ENCODE data around the gene BRWD1.

BRWD1 gene

DNA sequence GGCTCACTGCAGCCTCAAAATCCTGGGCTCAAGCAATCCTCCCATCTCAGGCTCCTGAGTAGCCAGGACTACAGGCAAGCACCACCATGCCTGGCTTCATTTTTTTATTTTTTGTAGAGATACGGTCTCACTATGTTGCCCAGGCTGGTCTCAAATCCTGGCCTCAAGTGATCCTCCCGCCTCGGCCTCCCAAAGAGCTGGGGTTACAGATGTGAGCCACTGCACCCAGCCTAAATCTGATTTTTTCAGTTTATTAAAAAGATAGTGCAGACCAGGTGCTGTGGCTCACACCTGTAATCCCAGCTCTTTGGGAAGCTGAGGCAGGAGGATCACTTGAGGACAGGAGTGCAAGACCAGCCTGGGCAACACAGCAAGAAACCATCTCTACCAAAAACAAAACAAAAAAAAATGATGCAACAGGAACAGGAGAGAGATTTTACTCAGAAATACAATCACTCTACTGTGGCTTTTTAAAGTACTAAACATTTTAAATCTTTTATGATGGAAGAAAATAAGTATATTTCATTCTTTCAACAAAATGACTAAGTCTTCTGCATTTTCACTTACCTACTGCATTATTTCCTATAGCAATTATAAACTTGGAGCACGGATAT lies 132.1 kb downstream of the BRWD1 start:
- Histone ChIP-seq H3K27ac (ENCODE audit: low read depth, low read length) (no peak overlapping the region), H3K4me1 (ENCODE audit: control insufficient read depth in 5 of 5, insufficient read depth in 5 of 5, low read length in 5 of 5) (peaks cover 3 to 23% (median 18%) of the 10 kb centered on the region in 5 donors), H3K27me3 (ENCODE audit: control insufficient read depth in 5 of 5, insufficient read depth in 4 of 5, low read length in 5 of 5) (no peaks in the 10 kb centered on the region), H3K9ac (ENCODE audit: low read length in 5 of 5) (peak overlapping the region in 1 of 5 donors; percentile 91), H3K36me3 (ENCODE audit: control insufficient read depth in 5 of 5, insufficient read depth in 5 of 5, low read length in 5 of 5) (peaks cover 0 to 23% (median 3%) of the 10 kb centered on the region in 5 donors), H3K4me3 (ENCODE audit: low read depth in 1 of 5, low read length in 5 of 5) (no peak overlapping the region), H3K9me3 (ENCODE audit: control insufficient read depth in 5 of 5, low read length in 5 of 5) (no peaks in the 10 kb centered on the region)

- no peaks in the 10 kb centered on the region for H3K9me3 ChIP-seq (ENCODE audit: control insufficient read depth in 5 of 5, low read length in 5 of 5)
- no peak overlapping the region for H3K9ac ChIP-seq (ENCODE audit: low read length in 5 of 5)
- H3K27ac ChIP-seq (ENCODE audit: low read depth, low read length), result no peak overlapping the region
- peaks cover 0 to 25% (median 3%) of the 10 kb centered on the region in 5 donors for H3K36me3 ChIP-seq (ENCODE audit: control insufficient read depth in 5 of 5, insufficient read depth in 5 of 5, low read length in 5 of 5)
- H3K4me3 ChIP-seq (ENCODE audit: low read depth in 1 of 5, low read length in 5 of 5), result no peak overlapping the region
- H3K27me3 ChIP-seq (ENCODE audit: control insufficient read depth in 5 of 5, insufficient read depth in 4 of 5, low read length in 5 of 5), result no peaks in the 10 kb centered on the region
- peaks cover 3 to 23% (median 18%) of the 10 kb centered on the region in 5 donors for H3K4me1 ChIP-seq (ENCODE audit: control insufficient read depth in 5 of 5, insufficient read depth in 5 of 5, low read length in 5 of 5)
Observed at GRCh38 chr21:39180429-39181019, 132.9 kb downstream of the BRWD1 start.

GRCh38 chr21:39178421-39178820 lies 135.0 kb downstream of the BRWD1 start:
- H3K36me3 ChIP-seq (ENCODE audit: control insufficient read depth in 5 of 5, insufficient read depth in 5 of 5, low read length in 5 of 5), result peaks cover 5 to 31% (median 13%) of the 10 kb centered on the region in 5 donors
- no peak overlapping the region for H3K27ac ChIP-seq (ENCODE audit: low read depth, low read length)
- no peaks in the 10 kb centered on the region for H3K9me3 ChIP-seq (ENCODE audit: control insufficient read depth in 5 of 5, low read length in 5 of 5)
- no peak overlapping the region for H3K9ac ChIP-seq (ENCODE audit: low read length in 5 of 5)
- peaks cover 3 to 16% (median 13%) of the 10 kb centered on the region in 5 donors for H3K4me1 ChIP-seq (ENCODE audit: control insufficient read depth in 5 of 5, insufficient read depth in 5 of 5, low read length in 5 of 5)
- no peak overlapping the region for H3K4me3 ChIP-seq (ENCODE audit: low read depth in 1 of 5, low read length in 5 of 5)
- no peaks in the 10 kb centered on the region for H3K27me3 ChIP-seq (ENCODE audit: control insufficient read depth in 5 of 5, insufficient read depth in 4 of 5, low read length in 5 of 5)

- Histone ChIP-seq H3K27ac (ENCODE audit: low read depth, low read length) (no peak overlapping the region), H3K4me1 (ENCODE audit: control insufficient read depth in 5 of 5, insufficient read depth in 5 of 5, low read length in 5 of 5) (no peaks in the 10 kb centered on the region), H3K36me3 (ENCODE audit: control insufficient read depth in 5 of 5, insufficient read depth in 5 of 5, low read length in 5 of 5) (peaks cover 8 to 35% (median 23%) of the 10 kb centered on the region in 5 donors), H3K9ac (ENCODE audit: low read length in 5 of 5) (no peak overlapping the region), H3K4me3 (ENCODE audit: low read depth in 1 of 5, low read length in 5 of 5) (no peak overlapping the region), H3K27me3 (ENCODE audit: control insufficient read depth in 5 of 5, insufficient read depth in 4 of 5, low read length in 5 of 5) (no peaks in the 10 kb centered on the region), H3K9me3 (ENCODE audit: control insufficient read depth in 5 of 5, low read length in 5 of 5) (no peaks in the 10 kb centered on the region)
Observed at GRCh38 chr21:39176271-39176709, 137.1 kb downstream of the BRWD1 start.

DNA sequence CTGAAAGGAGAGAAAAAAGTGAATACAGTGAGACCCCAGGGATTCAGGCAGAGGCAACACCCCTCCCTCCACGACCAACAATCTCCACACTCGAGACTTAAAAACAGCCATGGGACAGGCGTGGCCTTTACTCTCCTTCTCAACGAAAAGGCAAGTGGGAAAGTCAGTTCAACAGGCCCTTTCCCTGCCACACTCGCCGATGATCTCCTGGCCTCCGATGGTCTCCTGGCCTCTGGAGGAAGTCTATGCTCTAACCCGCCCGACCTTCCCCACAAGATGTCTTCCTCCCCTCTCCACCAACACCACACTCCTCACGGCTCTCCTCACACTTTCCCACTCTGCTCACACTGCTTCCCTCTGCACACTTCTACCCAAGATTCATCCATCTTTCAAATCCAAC lies 137.8 kb downstream of the BRWD1 start:
- H3K27me3 ChIP-seq (ENCODE audit: control insufficient read depth in 5 of 5, insufficient read depth in 4 of 5, low read length in 5 of 5), result no peaks in the 10 kb centered on the region
- no peak overlapping the region for H3K9ac ChIP-seq (ENCODE audit: low read length in 5 of 5)
- peaks cover 10 to 39% (median 26%) of the 10 kb centered on the region in 5 donors for H3K36me3 ChIP-seq (ENCODE audit: control insufficient read depth in 5 of 5, insufficient read depth in 5 of 5, low read length in 5 of 5)
- no peak overlapping the region for H3K27ac ChIP-seq (ENCODE audit: low read depth, low read length)
- H3K9me3 ChIP-seq (ENCODE audit: control insufficient read depth in 5 of 5, low read length in 5 of 5), result no peaks in the 10 kb centered on the region
- no peaks in the 10 kb centered on the region for H3K4me1 ChIP-seq (ENCODE audit: control insufficient read depth in 5 of 5, insufficient read depth in 5 of 5, low read length in 5 of 5)
- no peak overlapping the region for H3K4me3 ChIP-seq (ENCODE audit: low read depth in 1 of 5, low read length in 5 of 5)

GRCh38 chr21:39175154-39175553 lies 138.3 kb downstream of the BRWD1 start:
- Histone ChIP-seq H3K27ac (ENCODE audit: low read depth, low read length) (no peak overlapping the region), H3K36me3 (ENCODE audit: control insufficient read depth in 5 of 5, insufficient read depth in 5 of 5, low read length in 5 of 5) (peaks cover 10 to 39% (median 26%) of the 10 kb centered on the region in 5 donors), H3K9me3 (ENCODE audit: control insufficient read depth in 5 of 5, low read length in 5 of 5) (no peaks in the 10 kb centered on the region), H3K27me3 (ENCODE audit: control insufficient read depth in 5 of 5, insufficient read depth in 4 of 5, low read length in 5 of 5) (no peaks in the 10 kb centered on the region), H3K4me3 (ENCODE audit: low read depth in 1 of 5, low read length in 5 of 5) (no peak overlapping the region), H3K4me1 (ENCODE audit: control insufficient read depth in 5 of 5, insufficient read depth in 5 of 5, low read length in 5 of 5) (no peaks in the 10 kb centered on the region), H3K9ac (ENCODE audit: low read length in 5 of 5) (no peak overlapping the region)

- Histone ChIP-seq H3K4me1 (ENCODE audit: control insufficient read depth in 5 of 5, insufficient read depth in 5 of 5, low read length in 5 of 5) (no peaks in the 10 kb centered on the region), H3K27me3 (ENCODE audit: control insufficient read depth in 5 of 5, insufficient read depth in 4 of 5, low read length in 5 of 5) (no peaks in the 10 kb centered on the region), H3K9ac (ENCODE audit: low read length in 5 of 5) (no peak overlapping the region), H3K9me3 (ENCODE audit: control insufficient read depth in 5 of 5, low read length in 5 of 5) (no peaks in the 10 kb centered on the region), H3K36me3 (ENCODE audit: control insufficient read depth in 5 of 5, insufficient read depth in 5 of 5, low read length in 5 of 5) (peaks cover 10 to 46% (median 26%) of the 10 kb centered on the region in 5 donors), H3K27ac (ENCODE audit: low read depth, low read length) (no peak overlapping the region), H3K4me3 (ENCODE audit: low read depth in 1 of 5, low read length in 5 of 5) (no peak overlapping the region)
Observed at GRCh38 chr21:39173716-39174680, 139.4 kb downstream of the BRWD1 start.

GRCh38 chr21:39169906-39170305 lies 143.5 kb downstream of the BRWD1 start:
- Histone ChIP-seq H3K36me3 (ENCODE audit: control insufficient read depth in 5 of 5, insufficient read depth in 5 of 5, low read length in 5 of 5) (peaks cover 8 to 37% (median 22%) of the 10 kb centered on the region in 5 donors), H3K27ac (ENCODE audit: low read depth, low read length) (no peak overlapping the region), H3K9ac (ENCODE audit: low read length in 5 of 5) (no peak overlapping the region), H3K27me3 (ENCODE audit: control insufficient read depth in 5 of 5, insufficient read depth in 4 of 5, low read length in 5 of 5) (peaks cover 0 to 1% (median 0%) of the 10 kb centered on the region in 5 donors), H3K4me1 (ENCODE audit: control insufficient read depth in 5 of 5, insufficient read depth in 5 of 5, low read length in 5 of 5) (no peaks in the 10 kb centered on the region), H3K9me3 (ENCODE audit: control insufficient read depth in 5 of 5, low read length in 5 of 5) (peaks cover 0 to 3% (median 1%) of the 10 kb centered on the region in 5 donors), H3K4me3 (ENCODE audit: low read depth in 1 of 5, low read length in 5 of 5) (no peak overlapping the region)

GRCh38 chr21:39168800-39169199 lies 144.6 kb downstream of the BRWD1 start:
- Histone ChIP-seq H3K9me3 (ENCODE audit: control insufficient read depth in 5 of 5, low read length in 5 of 5) (peaks cover 2 to 14% (median 12%) of the 10 kb centered on the region in 5 donors), H3K27ac (ENCODE audit: low read depth, low read length) (no peak overlapping the region), H3K36me3 (ENCODE audit: control insufficient read depth in 5 of 5, insufficient read depth in 5 of 5, low read length in 5 of 5) (peaks cover 2 to 30% (median 16%) of the 10 kb centered on the region in 5 donors), H3K27me3 (ENCODE audit: control insufficient read depth in 5 of 5, insufficient read depth in 4 of 5, low read length in 5 of 5) (peaks cover 0 to 2% (median 0%) of the 10 kb centered on the region in 5 donors), H3K4me3 (ENCODE audit: low read depth in 1 of 5, low read length in 5 of 5) (no peak overlapping the region), H3K4me1 (ENCODE audit: control insufficient read depth in 5 of 5, insufficient read depth in 5 of 5, low read length in 5 of 5) (no peaks in the 10 kb centered on the region), H3K9ac (ENCODE audit: low read length in 5 of 5) (no peak overlapping the region)

All from subcutaneous abdominal adipose tissue (tissue), 5 donors.